ENCODE data around the gene SLC30A1. TPM values are rescaled to one million over a fixed set of nuclear protein-coding genes. Genes with fewer than 3 reads are reported as not detected.

SLC30A1 gene
- total and polyA plus RNA-seq, 10 of the 15 experiments (the other 5 are each of a cell fraction or from before 2014, with no cell fraction given): 3.5 to 14.1 (median 8.8) TPM

- H3K4me2 ChIP-seq (ENCODE audit: control insufficient read depth, insufficient read depth): no peak overlapping the region
- H3K9ac ChIP-seq (ENCODE audit: control insufficient read depth, insufficient read depth, low read length): no peak overlapping the region
- no peak overlapping the region for H2AFZ ChIP-seq (ENCODE audit: control insufficient read depth, low read depth, low read length)
- no peaks in the 10 kb centered on the region for H3K4me1 ChIP-seq (ENCODE audit: control insufficient read depth, insufficient read depth, low read length)
- H3K4me3 ChIP-seq: no peak overlapping the region
- no TSS peak for BruUV-seq (replicated peaks)
- FAIRE-seq (no peak), DNase-seq (ENCODE audit: low read depth, low spot score) (no peak), ATAC-seq (no peak)
- intact Hi-C loops (cut with micrococcal nuclease; ENCODE audit: unreplicated experiment): no loop called here
- in situ Hi-C loops (cut with MboI): no loop called here
- 32% methylated on average over 2 of the region's 2 CpGs for WGBS (ENCODE audit: insufficient coverage, insufficient replicate concordance, low lambda C conversion rate, missing lambda C conversion rate)
- no peaks in the 10 kb centered on the region for H4K20me1 ChIP-seq (ENCODE audit: control insufficient read depth, insufficient read depth)
- RAD21 ChIA-PET (ENCODE audit: unreplicated experiment): no interaction called here
- no peak overlapping the region for H3K27ac ChIP-seq (ENCODE audit: control insufficient read depth, insufficient read depth)
- CTCF ChIA-PET: no interaction called here
- H3K9me3 ChIP-seq (replicated peaks; ENCODE audit: control insufficient read depth, insufficient read depth, low read length): no peaks in the 10 kb centered on the region; the same call in 2 of the 3 replicates
- no peaks in the 10 kb centered on the region for H3K27me3 ChIP-seq (replicated peaks in 1 of 2; ENCODE audit: control insufficient read depth in 2 of 2, insufficient read depth in 2 of 2, low read length in 1 of 2)
- POLR2A ChIA-PET: no interaction called here
- TF ChIP-seq YY1 (IDR thresholded peaks at IDR 0.05; ENCODE audit: low read depth, low read length) (no peak), JUNB (IDR thresholded peaks at IDR 0.05) (no peak), PAX8 (IDR thresholded peaks at IDR 0.05) (no peak), EZH2 (IDR thresholded peaks at IDR 0.05; ENCODE audit: borderline replicate concordance, control insufficient read depth, low read depth, low read length) (no peak), CUX1 (IDR thresholded peaks at IDR 0.05; ENCODE audit: insufficient replicate concordance, low read depth, low read length) (no peak), CREB1 (IDR thresholded peaks at IDR 0.05; ENCODE audit: low read depth) (no peak), RCOR1 (conservative IDR thresholded peaks at IDR 0.05; ENCODE audit: low read depth, low read length) (no peak)
- no peaks in the 10 kb centered on the region for H3K36me3 ChIP-seq (ENCODE audit: control insufficient read depth in 2 of 2, insufficient read depth in 2 of 2, low read length in 1 of 2)
- no peaks in the 10 kb centered on the region for H3K79me2 ChIP-seq (ENCODE audit: control insufficient read depth, insufficient read depth, low read length)
- SMC1A ChIA-PET (ENCODE audit: uncharacterized antibody, unreplicated experiment): interaction anchor here (2.0 kb wide), 1 partner anchor 9 kb away, joined by 4 read pairs; no protein-coding TSS in a partner anchor
Observed at GRCh38 chr1:211535346-211535745, 43.6 kb downstream of the SLC30A1 start.
